ENCODE results near the gene HEATR5B. TPM values are rescaled to one million over a fixed set of nuclear protein-coding genes. Genes with fewer than 3 reads are reported as not detected.
"Not testable (repeated sequence)": the region's sequence is repeated elsewhere in the genome, so short reads cannot be mapped to it uniquely, and the experiment has no call there.

Gene HEATR5B
- total RNA-seq, 1 donor, result 27.6 TPM

DNA sequence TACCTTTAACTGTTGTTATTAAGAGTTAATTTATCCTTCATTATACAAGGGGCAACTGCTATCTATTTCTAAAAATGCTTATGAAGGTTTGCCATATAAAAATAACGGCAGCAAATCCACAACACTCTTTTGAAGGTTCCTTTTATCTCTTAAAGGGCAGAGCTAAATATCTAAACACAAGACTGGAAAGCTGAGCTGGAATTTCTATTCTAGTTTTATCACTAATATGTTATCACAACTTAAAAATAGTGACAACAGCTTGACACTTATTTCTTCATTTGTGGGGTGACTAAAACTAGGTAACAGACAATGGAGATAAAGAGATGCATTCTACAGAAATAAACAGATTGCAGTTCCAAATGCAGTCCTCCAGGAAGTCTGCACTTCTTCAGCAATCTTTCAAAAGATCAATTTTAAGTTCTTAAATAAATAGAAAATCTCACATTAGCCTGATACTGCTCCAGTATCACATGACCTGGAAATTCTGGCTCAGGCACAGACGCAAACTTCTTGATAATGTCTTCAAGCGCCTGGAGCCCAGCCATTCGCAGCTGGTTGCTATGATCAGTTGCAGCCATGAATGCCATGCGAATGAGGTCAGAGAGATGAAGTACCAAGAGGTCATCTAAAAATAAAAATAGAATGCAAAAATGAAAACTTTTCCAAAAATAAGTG is 63.8 kb downstream of the HEATR5B start:
- DNase-seq (ENCODE audit: low read depth), result peak; percentile 88
- TF ChIP-seq, protein P1, sequence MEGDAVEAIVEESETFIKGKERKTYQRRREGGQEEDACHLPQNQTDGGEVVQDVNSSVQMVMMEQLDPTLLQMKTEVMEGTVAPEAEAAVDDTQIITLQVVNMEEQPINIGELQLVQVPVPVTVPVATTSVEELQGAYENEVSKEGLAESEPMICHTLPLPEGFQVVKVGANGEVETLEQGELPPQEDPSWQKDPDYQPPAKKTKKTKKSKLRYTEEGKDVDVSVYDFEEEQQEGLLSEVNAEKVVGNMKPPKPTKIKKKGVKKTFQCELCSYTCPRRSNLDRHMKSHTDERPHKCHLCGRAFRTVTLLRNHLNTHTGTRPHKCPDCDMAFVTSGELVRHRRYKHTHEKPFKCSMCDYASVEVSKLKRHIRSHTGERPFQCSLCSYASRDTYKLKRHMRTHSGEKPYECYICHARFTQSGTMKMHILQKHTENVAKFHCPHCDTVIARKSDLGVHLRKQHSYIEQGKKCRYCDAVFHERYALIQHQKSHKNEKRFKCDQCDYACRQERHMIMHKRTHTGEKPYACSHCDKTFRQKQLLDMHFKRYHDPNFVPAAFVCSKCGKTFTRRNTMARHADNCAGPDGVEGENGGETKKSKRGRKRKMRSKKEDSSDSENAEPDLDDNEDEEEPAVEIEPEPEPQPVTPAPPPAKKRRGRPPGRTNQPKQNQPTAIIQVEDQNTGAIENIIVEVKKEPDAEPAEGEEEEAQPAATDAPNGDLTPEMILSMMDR (IDR thresholded peaks at IDR 0.05; ENCODE audit: insufficient read depth, low read depth, low read length), result no peak
- H3K4me3 ChIP-seq (ENCODE audit: low read depth, low read length), result no peak overlapping the region

DNA sequence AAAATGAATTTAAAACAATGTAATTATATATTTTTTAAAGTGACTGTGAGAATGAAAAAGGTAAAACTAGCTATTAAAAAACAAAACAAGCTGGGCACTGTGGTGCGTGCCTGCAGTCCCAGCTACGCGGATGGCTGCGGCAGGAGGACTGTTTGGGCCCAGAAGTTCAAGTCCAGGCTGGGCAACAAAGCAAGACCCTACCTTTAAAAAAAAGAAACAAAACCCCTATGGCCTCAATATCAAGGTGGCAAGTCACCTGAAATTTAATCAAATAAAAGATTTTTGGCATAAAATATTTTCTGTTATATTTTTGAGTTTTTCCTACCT is 70.9 kb downstream of the HEATR5B start:
- H3K4me3 ChIP-seq (ENCODE audit: low read depth, low read length), result no peak overlapping the region
- no peak for DNase-seq (ENCODE audit: low read depth)
- TF ChIP-seq, protein P1 (IDR thresholded peaks at IDR 0.05; ENCODE audit: insufficient read depth, low read depth, low read length), result no peak

DNA sequence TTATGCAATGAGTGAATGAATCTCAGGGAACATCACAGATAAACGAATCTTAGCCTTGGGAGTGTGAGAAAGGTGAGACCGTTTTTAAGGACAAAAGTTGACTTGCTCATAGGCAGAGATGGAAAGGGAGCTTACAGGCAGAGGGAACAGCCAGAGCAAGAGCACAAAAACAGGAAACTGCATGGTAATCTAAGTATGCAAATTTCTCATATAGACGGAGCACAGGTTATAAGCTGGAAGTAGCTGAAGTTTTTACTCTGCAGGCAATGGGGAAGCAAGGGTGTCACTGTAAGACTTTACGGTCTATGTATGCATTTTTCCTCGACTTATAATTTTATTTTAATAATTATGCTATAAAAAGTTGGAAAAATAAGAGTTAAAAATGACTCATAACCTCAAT is 73.0 kb downstream of the HEATR5B start:
- no peak overlapping the region for H3K4me3 ChIP-seq (ENCODE audit: low read depth, low read length)
- TF ChIP-seq, protein P1 (IDR thresholded peaks at IDR 0.05; ENCODE audit: insufficient read depth, low read depth, low read length), result no peak
- DNase-seq (ENCODE audit: low read depth), result no peak

DNA sequence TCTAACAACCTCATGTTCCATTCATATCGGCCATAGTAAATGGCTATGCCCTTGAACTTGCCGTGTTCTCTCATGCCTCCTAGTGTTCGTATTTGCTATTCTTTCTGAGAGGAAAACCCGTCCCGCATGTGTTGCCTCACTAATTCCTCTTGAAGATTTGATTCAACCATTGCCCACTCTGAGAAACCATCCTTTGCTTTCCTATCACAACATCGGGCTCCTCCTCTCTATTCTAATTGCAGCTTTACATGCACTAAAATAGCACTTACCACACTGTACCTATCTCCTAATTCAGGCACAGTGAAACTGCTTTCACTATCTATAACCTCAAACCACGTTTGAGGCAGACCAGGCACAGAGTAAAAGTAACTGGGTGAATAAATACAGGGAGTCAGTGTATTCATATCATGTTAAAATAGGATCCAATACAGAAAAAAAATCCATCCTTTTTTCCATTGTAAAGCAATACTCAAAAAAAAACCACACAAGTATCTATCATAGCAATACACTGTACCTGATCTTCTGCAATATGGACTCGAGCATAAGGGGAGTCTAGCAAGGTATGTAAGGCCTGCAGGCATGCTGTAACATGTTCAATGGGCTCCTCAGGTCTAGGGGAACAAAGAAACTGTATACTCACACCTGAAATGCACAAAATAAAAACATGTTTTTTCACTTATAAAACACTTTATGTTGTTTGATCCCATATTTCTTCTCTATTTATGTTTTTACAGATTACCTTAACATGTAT is 78.9 kb downstream of the HEATR5B start:
- H3K4me3 ChIP-seq (ENCODE audit: low read depth, low read length), result no peak overlapping the region
- peak; percentile 40 for DNase-seq (ENCODE audit: low read depth)
- TF ChIP-seq, protein P1 (IDR thresholded peaks at IDR 0.05; ENCODE audit: insufficient read depth, low read depth, low read length), result peak; percentile 72

DNA sequence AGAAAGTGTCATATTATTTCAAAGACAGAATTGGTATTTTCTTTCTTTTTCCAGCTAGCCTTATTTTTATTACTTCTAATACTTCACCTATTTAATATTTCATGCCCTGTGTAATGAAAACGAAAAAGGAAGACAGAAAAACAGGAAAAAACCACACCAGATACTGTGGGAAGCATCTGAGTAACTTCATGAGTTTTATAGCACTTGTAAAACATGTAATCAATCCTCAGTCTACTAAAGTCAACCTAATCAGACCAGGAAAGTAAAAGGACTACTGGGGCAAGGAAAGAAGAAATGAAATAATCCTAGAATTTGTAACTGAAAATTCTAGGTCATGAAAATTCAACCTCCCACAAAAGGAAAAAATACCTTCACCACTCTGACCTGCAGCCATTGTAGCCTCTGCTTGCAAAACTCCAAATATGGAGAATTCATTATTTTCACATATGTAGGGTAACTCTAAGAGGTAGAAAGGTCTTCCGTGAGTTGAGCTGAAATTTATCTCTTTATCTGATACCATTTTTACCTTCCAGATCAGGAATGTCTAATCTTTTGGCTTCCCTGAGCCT is 83.1 kb downstream of the HEATR5B start:
- TF ChIP-seq, protein P1 (IDR thresholded peaks at IDR 0.05; ENCODE audit: insufficient read depth, low read depth, low read length), result no peak
- H3K4me3 ChIP-seq (ENCODE audit: low read depth, low read length), result no peak overlapping the region
- peak; percentile 1 for DNase-seq (ENCODE audit: low read depth)

DNA sequence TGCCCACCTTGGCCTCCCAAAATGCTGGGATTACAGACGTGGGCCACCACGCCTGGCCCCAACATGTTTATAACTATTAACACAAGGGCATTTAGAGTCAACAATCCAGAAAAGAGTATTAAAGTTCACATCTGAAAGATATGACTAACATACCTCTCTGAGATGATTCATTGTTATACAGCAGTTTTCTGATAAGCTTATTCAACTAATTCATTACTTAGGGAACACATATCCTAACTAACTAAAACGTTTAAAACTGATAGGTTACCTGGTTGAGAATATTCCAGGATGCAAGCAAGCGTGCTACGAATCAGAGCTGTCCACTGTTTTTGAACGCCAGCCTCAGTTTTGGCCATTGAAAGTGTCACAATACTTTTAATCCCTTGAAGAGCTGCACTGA is 83.9 kb downstream of the HEATR5B start:
- H3K4me3 ChIP-seq (ENCODE audit: low read depth, low read length), result no peak overlapping the region
- TF ChIP-seq, protein P1 (IDR thresholded peaks at IDR 0.05; ENCODE audit: insufficient read depth, low read depth, low read length), result no peak
- no peak for DNase-seq (ENCODE audit: low read depth)

DNA sequence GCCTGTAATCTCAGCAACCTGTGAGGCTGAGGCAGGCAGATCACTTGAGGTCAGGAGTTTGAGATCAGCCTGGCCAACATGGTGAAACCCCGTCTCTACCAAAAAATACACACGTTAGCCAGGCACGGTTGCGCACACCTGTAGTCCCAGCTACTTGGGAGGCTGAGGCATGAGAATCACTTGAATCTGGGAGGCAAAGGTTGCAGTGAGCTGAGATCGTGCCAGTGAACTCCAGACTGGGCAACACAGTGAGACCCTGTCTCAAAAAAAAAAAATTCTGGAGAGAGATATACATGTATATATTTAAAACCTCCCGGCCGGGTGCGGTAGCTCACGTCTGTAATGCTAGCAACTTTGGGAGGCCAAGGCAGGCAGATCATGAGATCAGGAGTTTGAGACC is 84.8 kb downstream of the HEATR5B start:
- not testable (repeated sequence) for DNase-seq (ENCODE audit: low read depth); H3K4me3 ChIP-seq (ENCODE audit: low read depth, low read length)

Measured in fibroblast of villous mesenchyme (primary cell).